Duodenal mucosa (tissue), 2 donors: ENCODE results near the gene IL1R2.
A peak's percentile ranks its signal among the peaks of the same experiment; 100 is the strongest.

Experiments used
- H3K27ac ChIP-seq: one replicate; pipeline ENCODE4 v1.7.0; 2013; ENCODE audit warnings: low read depth, low read length
- H3K27me3 ChIP-seq, 2 donors: one replicate each; pipeline ENCODE4 v1.7.0; 2013; ENCODE audit warnings: low read length in 2 of 2, control low read depth in 1 of 2; ENCODE audit not compliant: insufficient read depth in 2 of 2, control insufficient read depth in 1 of 2
- H3K36me3 ChIP-seq, 2 donors: one replicate each; pipeline ENCODE4 v1.7.0; 2013; ENCODE audit warnings: low read length in 2 of 2, control low read depth in 1 of 2; ENCODE audit not compliant: insufficient read depth in 2 of 2, control insufficient read depth in 1 of 2
- H3K4me1 ChIP-seq, 2 donors: one replicate each; pipeline ENCODE4 v1.7.0; 2013; ENCODE audit warnings: low read length in 2 of 2, control low read depth in 1 of 2; ENCODE audit not compliant: insufficient read depth in 2 of 2, control insufficient read depth in 1 of 2
- H3K4me3 ChIP-seq, 2 donors: one replicate each; pipeline ENCODE4 v1.7.0; 2013; ENCODE audit warnings: low read length in 2 of 2, low read depth in 1 of 2
- H3K9ac ChIP-seq, 2 donors: one replicate each; pipeline ENCODE4 v1.7.0; 2013; ENCODE audit warnings: low read length in 2 of 2, low read depth in 1 of 2
- H3K9me3 ChIP-seq, 2 donors: one replicate each; pipeline ENCODE4 v1.7.0; 2013; ENCODE audit warnings: low read length in 2 of 2, control low read depth in 1 of 2; ENCODE audit not compliant: control insufficient read depth in 1 of 2

The IL1R2 gene

DNA sequence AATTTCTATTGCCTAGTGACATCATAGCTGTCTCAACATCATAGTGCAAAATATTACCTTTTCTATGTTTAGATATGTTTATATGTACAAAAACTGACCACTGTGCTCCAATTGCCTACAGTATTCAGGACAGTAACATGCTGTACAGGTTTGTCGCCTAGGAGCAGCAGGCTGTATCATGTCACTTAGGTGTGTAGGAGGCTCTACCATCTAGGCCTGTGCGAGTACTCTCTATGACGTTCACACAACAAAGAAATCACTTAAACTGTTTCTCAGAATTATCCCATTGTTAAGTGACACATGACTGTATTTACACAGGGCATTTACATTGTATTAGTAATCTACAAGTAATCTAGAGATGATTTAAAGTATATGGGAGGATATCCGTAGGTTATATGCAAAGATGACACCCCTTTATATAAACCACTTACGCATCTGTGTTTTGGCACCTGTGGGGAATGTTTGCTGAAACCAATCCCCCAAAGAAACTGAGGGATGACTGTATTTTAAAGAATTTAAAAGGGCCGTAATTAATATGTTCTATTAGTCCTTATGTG lies 24.7 kb downstream of the IL1R2 start:
- Histone ChIP-seq H3K9ac (no peak overlapping the region), H3K4me1 (no peaks in the 10 kb centered on the region), H3K4me3 (no peak overlapping the region), H3K9me3 (no peaks in the 10 kb centered on the region), H3K36me3 (no peaks in the 10 kb centered on the region), H3K27ac (no peak overlapping the region), H3K27me3 (no peaks in the 10 kb centered on the region)

DNA sequence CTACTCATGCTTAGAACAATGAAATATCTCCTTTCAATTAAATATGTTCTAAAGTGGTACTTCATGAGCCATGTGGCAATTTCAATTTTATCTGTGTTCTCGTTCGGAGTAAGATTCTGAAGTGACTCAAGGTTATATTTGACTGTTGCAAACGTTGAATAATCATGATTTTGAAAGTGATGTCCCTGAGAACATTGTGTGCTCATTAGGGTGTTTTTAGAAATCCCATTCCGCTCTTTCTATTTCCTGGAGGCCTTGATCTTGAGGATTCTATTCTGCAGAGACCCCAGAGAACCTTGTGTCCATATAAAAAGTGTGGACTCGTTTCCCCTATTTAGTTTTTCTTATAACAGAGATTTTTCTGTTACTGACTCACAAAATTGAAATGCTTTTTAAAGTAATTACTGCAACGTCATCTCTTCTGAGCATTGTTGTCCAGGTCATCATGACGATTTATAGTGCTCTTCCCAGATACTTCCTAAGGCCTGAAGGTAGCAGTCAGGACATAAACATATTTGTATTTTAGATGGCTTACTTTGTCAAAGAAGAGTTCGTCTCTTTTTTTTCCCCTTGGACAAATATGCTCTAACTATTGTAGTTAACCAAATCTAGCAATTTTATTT lies 27.2 kb downstream of the IL1R2 start:
- H3K27ac ChIP-seq, result no peak overlapping the region
- H3K4me1 ChIP-seq, result no peaks in the 10 kb centered on the region
- H3K9me3 ChIP-seq, result no peaks in the 10 kb centered on the region
- H3K27me3 ChIP-seq, result no peaks in the 10 kb centered on the region
- H3K9ac ChIP-seq, result no peak overlapping the region
- H3K36me3 ChIP-seq, result no peaks in the 10 kb centered on the region
- no peak overlapping the region for H3K4me3 ChIP-seq

DNA sequence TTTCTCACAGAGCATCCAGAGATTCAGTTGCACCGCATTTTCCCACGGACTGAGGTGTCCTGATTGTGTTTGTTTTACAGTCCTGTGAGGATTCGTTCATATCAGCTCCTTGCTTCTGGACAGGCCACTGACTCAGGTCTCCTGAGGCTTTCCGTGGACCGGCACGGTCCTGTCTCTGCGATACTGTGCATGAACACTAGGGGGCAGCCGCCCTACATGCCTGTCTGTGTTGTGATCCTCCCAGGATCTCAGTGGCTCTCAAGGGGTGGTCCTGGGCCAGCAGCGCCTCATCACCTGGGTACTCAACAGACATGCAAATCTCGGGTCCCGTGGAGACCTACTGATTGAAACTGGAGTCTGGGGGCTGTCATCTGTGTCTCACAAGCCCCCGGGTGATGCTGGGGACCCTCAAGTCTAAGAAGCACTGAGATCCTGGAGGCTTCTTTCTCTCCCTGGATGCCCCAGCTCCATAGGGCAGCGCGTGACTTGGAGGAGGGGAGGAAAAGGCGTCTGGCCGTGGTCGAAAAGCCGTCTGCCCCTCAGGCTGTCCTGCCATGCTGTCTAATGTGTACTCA lies 28.9 kb downstream of the IL1R2 start:
- H3K4me3 ChIP-seq, result no peak overlapping the region
- no peaks in the 10 kb centered on the region for H3K27me3 ChIP-seq
- no peak overlapping the region for H3K27ac ChIP-seq
- no peak overlapping the region for H3K9ac ChIP-seq
- no peaks in the 10 kb centered on the region for H3K4me1 ChIP-seq
- no peaks in the 10 kb centered on the region for H3K36me3 ChIP-seq
- H3K9me3 ChIP-seq, result no peaks in the 10 kb centered on the region

DNA sequence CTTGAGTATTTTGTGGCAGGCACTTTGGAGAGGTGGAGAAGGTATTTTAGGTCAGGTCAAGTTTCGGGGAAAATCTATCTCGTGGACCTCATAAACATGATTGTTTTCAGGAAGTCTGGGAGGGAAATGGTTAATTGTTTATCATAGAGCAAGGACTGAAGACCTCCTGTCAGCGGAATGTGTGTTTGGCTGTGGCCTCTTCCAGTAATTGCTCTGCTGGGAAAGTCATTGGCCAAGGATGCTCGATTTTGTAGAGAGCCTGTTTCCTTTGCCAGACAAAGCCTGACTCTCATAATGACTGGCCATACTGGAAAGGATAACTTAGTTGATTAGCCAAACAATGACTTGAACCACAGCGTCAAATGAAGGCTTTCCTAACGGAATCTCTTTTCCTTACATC lies 30.0 kb downstream of the IL1R2 start:
- no peaks in the 10 kb centered on the region for H3K36me3 ChIP-seq
- no peak overlapping the region for H3K9ac ChIP-seq
- peak overlapping the region; percentile 13 for H3K27ac ChIP-seq
- H3K4me1 ChIP-seq, result peaks cover 0 to under 1% of the 10 kb centered on the region in 2 donors
- no peak overlapping the region for H3K4me3 ChIP-seq
- H3K9me3 ChIP-seq, result no peaks in the 10 kb centered on the region
- H3K27me3 ChIP-seq, result no peaks in the 10 kb centered on the region

DNA sequence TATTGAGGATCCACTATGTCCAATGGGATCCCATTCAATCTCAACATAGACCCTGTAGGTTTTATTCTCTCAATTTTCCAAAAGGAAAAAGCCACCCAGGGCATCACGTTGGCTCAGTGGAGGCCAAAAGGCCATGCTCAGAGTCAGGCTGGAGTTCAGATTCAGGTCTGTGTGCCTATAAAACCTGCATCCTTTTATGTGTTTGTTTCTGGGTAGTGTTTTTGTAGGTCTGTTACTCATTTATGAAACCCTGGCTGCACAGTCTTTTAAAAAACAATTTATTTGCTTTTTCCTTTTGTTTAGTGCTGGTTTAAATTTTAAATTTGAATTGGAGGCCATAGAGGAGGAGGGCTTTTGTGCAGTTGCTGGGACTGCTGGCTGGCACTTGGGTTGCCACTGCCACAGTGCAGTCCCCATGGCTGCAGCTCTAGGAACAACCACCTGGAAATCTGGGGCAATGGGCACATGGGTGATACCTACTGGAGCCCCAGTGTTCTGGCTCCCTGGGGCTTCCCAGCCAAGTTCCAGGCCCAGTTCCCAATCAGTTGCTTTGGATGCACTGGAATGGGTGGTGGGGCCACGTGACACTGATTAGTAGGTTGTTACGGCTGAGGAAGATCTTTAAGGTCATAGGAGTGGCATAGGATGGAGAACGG lies 31.3 kb downstream of the IL1R2 start:
- Histone ChIP-seq H3K9me3 (no peaks in the 10 kb centered on the region), H3K4me3 (no peak overlapping the region), H3K9ac (no peak overlapping the region), H3K36me3 (no peaks in the 10 kb centered on the region), H3K4me1 (peaks cover 4 to 5% of the 10 kb centered on the region in 2 donors), H3K27me3 (no peaks in the 10 kb centered on the region), H3K27ac (no peak overlapping the region)

DNA sequence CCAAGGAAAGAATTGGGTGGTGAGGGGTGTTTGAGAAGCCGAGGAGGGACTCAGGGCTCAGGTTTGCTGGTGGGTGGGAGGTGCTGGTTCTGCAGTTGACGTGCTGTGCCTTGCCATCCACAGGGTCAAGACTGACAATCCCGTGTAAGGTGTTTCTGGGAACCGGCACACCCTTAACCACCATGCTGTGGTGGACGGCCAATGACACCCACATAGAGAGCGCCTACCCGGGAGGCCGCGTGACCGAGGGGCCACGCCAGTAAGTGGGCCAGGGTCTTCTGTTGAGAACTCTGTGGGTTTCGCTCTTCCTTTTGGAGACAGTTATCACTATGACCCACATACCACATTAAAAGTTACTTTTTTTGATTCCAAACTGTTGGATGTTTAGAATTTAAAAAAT lies 32.6 kb downstream of the IL1R2 start:
- Histone ChIP-seq H3K27me3 (no peaks in the 10 kb centered on the region), H3K4me3 (no peak overlapping the region), H3K4me1 (peaks cover 7 to 8% of the 10 kb centered on the region in 2 donors), H3K9me3 (no peaks in the 10 kb centered on the region), H3K36me3 (no peaks in the 10 kb centered on the region), H3K9ac (no peak overlapping the region), H3K27ac (no peak overlapping the region)

DNA sequence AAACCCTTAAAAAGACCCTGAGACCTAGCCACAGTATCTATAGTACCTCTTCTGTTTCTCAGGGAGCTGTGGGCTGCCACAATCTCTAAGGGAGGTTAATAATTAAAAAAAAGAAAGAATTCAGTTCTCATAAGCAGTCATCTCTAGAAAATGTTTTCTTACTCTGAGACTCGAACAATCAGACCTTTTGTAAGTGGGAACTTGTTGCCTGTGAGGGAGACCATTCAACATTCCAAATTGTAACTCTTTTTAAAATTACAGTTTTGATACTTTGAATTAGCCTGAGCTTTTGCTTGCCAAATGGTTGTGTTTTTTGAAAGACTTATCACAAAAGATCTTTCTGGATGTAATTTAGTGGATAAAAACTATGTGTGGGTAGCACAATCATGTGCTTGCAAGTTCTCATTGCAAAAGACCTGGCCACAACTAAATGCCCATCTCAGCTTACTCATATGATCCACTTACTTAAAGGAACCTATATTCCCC lies 33.3 kb downstream of the IL1R2 start:
- Histone ChIP-seq H3K4me3 (no peak overlapping the region), H3K27ac (no peak overlapping the region), H3K4me1 (peaks cover 7 to 8% of the 10 kb centered on the region in 2 donors), H3K27me3 (no peaks in the 10 kb centered on the region), H3K9ac (no peak overlapping the region), H3K36me3 (no peaks in the 10 kb centered on the region), H3K9me3 (no peaks in the 10 kb centered on the region)

DNA sequence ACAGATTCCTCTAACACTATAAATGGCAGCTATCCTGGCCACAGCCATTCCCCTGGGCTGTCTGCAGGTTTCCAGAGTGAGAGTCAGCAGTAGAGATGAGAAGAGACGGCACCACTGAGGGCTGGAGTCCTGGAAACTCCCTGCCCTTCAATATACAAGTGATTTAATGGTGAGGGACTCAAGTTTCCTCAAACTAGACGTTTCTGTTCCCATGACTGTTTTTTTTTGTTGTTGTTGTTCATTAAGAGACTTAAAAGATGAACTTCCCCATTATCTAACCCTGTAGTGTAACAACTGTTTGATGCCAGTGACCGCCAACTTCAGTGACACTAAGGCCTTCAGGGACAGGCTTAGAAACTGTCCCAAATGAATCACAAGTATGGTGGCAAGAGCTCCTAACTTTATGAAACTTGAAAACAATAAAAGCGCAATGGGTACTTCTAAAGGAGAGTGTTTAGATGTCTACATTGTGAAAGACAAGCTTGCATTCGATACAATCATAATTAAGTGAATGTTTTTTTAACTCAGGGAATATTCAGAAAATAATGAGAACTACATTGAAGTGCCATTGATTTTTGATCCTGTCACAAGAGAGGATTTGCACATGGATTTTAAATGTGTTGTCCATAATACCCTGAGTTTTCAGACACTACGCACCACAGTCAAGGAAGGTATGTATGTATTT lies 34.0 kb downstream of the IL1R2 start:
- Histone ChIP-seq H3K36me3 (no peaks in the 10 kb centered on the region), H3K4me1 (peaks cover 7 to 8% of the 10 kb centered on the region in 2 donors), H3K27ac (no peak overlapping the region), H3K9me3 (no peaks in the 10 kb centered on the region), H3K27me3 (no peaks in the 10 kb centered on the region), H3K4me3 (no peak overlapping the region), H3K9ac (no peak overlapping the region)

DNA sequence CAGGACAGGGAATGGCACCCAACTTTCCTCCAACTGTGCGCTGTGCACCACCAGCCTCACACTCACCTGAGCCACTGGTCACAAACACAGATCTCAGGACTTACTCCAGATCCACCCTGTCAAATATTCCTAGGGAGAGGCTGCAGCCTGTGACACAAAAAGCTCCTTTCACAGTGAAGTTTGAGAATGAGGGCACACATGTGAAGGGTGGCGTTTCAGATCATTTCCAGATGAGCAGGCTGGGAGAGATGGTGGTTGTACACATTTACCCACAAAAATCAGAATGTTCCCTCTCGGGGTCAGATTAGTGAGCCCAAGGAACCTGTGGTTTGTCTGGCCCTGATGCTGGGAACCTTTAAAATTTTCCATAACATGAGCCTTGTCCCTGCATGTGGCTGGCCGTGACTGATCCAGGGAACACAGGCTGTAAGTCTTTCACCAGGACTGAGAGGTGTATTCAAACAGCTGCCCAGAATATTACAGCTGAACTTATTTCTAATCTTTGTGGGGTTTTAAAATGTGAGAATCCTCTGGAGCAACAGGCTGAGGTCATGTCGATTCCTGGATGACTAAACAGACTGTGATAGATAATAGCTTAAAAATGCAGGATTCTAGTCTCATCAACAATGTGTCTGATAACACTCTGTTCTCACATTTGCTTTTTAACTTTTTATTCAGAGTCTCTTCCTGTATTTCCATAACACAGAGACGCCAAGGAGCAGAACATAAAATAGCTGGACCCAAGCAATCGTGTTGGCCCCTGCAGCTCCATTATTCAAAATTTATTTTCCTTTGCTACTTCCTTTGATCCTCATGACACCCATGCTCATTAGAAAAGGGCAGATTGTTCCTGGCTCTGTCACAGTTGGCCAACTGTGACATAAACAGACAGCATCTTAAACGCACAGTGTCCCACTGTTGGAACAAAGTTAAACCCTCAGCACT lies 35.5 kb downstream of the IL1R2 start:
- no peak overlapping the region for H3K4me3 ChIP-seq
- H3K9me3 ChIP-seq, result no peaks in the 10 kb centered on the region
- H3K9ac ChIP-seq, result no peak overlapping the region
- no peak overlapping the region for H3K27ac ChIP-seq
- H3K27me3 ChIP-seq, result no peaks in the 10 kb centered on the region
- peaks cover 7 to 8% of the 10 kb centered on the region in 2 donors for H3K4me1 ChIP-seq
- no peaks in the 10 kb centered on the region for H3K36me3 ChIP-seq
